ENCODE data around the gene SLAMF1.

SLAMF1 gene

DNA sequence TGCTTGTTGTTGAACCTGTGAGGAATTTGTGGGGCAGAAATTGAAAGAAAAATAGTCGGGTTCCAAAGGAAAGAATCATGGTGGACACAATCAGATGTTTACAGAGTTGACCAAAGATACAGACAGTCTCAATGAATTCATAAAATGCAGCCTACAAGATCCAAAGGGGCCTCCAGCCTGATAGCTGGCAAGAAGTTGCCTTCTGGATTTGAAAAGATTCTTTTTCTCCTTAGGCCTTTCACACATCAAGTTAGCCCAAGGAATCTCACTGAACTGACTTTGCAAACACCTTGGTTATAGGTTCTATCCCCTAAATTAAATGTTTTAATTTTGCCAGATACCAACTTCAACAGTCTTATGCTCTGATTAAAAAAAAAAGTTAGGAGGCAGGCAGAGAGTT, 21.5 kb downstream of the SLAMF1 start:
- no peak for DNase-seq (ENCODE audit: low spot score)

DNA sequence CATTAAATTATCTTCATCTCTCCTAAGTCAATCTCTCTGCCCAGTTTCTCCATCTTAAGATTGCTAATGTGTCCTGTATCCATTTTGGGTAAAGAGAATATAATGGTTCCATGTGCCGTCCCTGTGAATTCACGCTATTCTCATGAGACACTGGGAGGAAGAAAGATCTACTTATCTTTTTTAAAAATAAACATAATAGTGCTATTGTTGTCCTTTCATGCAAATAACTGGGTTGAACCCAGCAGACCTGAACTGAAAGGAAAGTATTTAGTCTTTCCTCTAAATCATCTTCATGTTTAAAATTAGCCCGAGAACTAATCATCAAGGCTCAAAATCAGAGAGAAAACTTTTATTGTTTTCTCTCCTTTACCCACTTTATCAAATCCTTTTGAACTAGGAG, 22.4 kb downstream of the SLAMF1 start:
- no peak for DNase-seq (ENCODE audit: low spot score)

DNA sequence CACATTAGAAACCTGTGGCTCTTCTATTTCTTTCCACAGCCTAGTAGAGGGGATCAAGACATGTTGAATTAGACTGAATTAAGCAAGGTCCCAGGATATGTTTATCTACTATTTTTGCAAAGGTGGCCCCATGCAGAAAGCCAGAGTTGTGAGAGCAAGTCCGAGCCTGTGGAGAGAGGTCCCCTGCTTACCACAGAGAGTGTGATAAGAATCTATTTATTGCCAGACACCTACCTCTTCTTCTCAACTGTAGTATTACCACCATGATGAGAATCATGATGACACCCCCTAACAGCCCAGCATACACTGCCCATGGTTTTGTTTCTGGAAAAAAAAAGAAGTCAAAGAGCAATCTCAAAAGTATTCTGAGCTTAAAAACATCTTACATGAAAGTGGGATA, 23.0 kb downstream of the SLAMF1 start:
- DNase-seq (ENCODE audit: low spot score): no peak

DNA sequence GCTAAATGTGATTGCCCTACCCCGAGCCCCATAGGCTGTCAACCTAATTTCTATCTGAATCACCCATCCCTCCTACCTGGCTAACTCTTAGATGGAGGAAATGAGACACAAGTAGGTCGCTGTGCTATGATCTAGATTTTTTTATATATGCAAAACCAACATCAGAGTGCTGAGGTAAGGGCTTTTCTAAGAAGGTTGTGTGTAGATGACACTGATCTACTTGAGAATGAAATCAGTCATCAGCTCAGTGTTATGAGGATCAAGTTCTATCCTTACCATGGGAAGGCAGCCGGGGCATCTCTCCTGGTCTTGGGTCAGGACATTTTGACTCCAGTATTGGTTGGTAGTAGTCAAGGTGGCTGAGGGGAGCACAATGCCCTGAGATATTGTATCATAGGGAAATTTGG, 23.6 kb downstream of the SLAMF1 start:
- no peak for DNase-seq (ENCODE audit: low spot score)

DNA sequence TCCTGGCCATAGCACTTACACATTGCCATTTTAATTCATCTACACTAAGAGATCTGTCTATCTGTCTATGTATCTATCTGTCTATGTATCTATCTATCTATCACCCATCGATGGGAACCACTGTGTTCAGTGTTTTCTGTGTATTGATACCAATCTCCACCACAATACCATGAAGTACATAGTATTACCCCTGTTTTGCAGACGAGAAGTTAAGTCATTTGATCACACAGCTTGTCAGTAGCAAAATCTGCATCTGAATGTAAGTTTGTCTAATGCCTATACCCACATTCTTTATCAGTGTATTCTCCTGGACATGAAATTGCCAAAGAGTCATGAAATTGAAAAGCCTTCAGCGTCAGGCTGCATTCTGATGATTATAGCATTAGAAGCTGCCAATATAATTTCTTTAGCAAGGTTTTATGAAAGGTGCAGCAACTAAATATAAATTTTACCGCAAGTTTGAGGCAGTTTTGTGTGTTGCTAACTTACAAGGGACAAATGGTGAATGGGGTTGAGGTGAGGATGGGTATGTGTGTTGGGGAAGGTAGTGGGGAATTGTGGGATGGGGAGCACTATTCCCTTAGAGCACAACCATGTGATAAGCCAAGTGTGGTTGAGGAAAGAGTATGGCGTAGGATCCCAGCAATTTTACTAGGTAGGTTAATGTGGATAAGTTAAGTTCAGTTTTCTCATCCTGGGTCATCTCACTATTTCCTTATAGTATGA, 24.2 kb downstream of the SLAMF1 start:
- DNase-seq (ENCODE audit: low spot score): no peak

DNA sequence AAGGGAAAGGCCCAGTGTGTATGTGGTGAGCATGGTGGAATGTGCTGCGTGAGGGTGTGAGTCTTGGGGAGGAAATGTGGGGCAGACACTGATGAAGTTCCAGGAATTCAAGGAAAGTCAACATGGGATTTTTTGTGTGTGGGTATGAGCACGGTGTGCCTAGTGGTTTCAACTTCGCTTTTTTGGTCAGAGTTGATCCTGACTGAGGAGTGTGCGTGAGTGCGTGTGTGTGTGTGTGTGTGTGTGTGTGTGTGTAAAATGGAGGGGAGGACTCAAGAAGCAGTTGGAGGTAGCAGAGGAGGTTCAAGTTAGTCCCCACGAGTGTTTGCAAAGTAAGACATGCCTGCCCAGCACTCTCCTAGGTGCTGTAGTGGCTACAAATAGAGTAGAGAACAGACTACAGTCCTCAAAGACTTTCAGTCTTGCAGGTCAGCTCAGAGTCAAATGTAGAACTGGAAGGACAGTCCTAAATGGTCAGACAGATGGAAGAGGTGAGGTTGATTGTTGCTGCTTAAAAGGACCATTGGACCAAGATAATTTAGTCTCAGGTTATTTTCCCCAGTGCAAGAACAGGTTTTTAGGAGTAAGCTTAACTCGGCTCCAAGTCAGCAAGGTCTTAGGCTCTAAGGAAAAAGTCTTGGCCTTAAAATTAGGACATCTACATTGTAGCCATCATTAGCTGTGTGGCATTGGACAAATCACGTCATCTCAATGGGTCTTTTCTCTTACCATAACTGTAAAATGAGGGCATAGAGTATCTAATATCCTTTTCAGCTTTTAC, 25.0 kb downstream of the SLAMF1 start:
- DNase-seq (ENCODE audit: low spot score): no peak

DNA sequence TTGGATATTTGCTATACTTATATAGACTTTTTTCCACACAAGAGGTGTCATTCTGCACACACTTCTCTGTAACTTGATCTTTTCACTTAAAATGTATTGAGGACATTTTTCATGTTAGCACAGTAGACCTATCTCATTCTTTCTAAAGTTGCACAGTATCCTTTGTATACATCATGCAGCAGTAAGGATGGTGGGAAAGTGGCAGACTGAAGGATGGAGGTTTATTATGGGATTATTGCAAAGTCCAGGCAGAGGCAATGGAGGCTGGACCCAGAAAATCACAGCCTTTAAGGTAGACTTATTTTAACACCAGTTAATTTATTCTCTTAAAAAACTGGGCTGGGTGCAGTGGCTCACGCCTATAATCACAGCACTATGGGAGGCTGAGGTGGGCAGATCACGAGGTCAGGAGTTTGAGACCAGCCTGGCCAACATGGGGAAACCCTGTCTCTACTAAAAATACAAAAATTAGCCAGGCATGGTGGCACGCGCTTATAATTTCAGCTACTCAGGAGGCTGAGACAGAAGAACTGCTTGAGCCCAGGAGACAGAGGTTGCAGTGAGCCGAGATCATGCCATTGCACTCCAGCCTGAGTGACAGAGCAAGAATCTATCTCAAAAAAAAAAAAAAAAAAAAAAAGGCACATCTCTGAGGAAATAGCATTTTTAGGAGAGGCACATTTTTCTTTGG, 25.8 kb downstream of the SLAMF1 start:
- no peak for DNase-seq (ENCODE audit: low spot score)

DNA sequence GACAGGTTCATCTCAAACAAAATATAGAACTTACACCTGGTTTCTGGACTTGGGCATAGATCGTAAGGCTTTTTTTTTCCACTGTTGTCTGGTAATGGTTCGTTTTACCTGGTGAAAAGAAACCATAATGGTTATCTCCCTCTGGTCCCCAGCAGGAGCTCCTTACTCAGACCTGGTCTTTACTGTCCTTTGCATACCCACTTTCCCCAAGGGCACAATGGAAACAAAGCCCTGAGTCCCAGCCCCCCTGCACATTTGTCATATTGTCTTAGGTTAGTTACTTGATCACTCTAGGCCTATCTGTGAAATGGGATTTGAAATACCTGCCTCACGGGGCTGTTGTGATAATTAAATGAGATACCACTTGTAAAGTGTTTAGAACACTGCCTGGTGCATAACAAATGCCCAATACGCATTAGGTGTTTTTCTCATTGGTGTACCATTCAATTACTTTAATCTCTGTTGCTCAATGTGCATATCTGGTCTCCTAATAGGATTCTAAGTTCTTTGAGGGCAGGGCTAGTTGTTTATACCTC, 27.0 kb downstream of the SLAMF1 start:
- no peak for DNase-seq (ENCODE audit: low spot score)

DNA sequence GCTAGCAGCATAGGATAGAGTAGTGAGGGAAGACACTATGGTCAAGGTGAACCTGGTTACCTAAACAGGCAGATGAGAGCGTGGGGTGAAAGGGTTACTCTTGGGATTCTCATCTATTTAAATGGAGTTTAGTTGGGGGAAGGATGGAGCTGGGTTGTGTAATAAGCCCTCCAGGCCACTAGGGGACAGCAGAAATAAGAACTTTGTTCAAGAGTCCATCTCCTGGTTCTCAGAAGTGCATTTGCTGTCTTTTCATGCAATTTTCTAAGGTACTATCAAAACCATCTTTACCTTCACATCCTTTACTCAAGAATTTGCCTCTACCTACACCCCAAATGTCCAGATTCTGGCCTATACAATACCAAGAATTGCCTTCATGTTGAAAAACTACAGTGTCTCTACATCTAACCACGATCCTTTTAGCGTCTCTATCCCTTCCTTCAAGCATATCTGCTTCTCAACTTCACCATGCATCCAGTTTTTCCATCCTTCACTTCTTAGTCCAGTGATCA, 28.0 kb downstream of the SLAMF1 start:
- DNase-seq (ENCODE audit: low spot score): no peak

DNA sequence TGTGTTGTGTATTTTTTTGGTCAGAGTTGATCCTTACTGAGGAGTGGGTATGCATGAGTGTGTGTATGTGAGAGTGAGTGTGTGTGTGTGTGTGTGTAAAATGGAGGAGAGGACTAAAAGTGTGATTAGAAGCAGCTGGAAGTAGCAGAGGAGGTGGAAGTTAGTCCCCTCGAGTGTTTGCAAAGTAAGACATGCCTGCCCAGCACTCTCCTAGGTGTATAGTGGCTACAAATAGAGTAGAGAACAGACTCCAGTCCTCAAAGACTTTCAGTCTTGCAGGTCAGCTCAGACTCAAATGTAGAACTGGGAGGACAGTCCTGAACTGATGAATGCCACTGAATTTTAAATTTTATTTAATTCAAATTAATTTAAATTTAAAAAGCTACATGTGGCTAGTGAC, 28.5 kb downstream of the SLAMF1 start:
- DNase-seq (ENCODE audit: low spot score): no peak

DNA sequence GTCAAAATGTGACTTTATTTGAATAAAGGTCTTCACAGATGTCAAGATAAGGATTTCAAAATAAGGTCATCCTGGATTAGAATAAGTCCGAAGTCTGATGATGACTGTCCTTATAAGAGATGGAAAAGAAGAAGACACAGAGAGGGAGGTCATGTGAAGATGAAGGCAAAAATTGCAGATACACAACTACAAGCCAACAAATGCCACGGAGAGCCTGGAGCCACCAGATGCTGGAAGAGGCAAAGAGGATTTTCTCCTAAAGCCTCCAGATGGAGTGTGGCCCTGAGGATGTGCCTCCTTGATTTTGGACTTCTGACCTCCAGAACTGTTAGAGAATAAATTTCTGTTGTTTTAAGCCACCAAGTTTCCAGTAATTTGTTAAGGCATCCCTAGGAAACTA, 31.2 kb downstream of the SLAMF1 start:
- DNase-seq (ENCODE audit: low spot score): no peak

DNA sequence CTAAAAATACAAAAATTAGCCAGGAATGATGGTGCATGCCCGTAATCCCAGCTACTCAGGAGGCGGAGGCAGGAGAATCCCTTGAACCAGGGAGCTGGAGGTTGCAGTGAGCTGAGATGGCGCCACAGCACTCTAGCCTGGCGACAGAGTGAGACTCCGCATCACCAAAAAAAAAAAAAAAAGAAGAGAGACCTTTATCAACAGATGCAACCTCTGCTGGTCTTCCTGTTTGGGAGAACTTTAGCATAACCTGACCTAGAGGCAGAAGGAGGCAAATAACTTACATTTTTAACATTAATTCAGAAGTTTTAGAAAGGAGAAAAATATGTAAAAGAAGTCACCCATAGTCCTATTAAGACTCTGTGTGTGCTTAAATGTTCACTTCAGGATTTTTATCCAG, 32.4 kb downstream of the SLAMF1 start:
- no peak for DNase-seq (ENCODE audit: low spot score)

DNA sequence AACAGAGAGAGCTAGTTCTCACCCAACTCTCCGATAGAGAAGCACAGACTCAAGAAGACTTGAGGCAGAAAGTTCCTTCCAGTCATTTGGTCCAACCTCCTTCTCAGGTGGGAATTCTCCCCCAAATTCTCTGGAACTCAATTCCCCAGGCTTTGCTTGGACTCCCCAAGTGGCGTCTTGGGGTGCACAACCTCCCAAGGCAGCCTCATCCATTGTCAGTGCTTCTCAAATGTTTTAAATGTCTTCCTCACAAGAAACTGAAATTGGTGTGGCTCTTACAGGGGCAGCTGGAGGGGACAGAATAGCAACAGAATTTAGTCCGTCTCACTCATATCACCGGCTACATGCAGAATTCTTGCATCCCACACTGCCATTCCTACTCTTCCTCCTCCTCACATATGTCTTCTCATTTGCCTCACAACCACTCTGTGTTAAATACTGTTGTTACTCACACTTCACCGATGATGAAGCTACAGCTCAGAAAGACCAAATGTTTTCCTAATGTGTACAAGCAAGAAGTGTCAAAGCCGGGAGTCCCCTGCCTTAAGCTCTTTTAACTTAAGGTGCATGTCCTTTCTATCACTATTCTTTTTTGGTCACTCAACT, 34.1 kb downstream of the SLAMF1 start:
- DNase-seq (ENCODE audit: low spot score): no peak

DNA sequence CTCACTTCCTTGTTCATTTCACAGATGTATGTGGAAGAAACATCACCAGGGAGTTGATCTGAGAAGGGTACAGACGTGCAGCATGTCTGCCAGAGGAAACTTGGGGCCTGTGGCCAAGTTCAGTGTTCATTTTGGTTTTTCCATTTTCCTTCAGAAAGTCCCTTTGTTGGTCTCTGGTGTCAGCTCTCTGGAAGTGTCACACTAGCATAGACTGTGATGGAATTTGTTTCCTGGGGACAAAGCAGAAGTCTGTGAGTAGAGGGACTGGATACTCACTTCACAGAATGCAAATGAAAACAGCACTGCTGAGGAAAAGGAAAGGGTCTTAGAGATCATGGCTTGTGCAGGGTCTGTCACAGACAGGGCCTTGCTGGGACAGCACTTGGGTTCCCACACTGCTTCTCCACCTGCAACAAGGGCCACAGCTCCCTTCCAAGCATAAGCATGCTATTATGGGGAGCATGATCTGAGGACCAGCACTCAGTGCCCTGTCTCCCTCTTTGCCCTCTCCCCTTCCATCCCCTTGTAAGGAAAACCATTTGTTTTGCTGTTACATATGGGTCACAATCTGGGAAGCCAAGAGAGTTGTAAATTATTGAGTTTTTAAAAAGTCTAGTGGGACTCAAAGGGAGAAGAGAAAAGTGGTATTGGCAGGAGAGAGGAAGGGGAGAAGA, 36.1 kb downstream of the SLAMF1 start:
- no peak for DNase-seq (ENCODE audit: low spot score)

DNA sequence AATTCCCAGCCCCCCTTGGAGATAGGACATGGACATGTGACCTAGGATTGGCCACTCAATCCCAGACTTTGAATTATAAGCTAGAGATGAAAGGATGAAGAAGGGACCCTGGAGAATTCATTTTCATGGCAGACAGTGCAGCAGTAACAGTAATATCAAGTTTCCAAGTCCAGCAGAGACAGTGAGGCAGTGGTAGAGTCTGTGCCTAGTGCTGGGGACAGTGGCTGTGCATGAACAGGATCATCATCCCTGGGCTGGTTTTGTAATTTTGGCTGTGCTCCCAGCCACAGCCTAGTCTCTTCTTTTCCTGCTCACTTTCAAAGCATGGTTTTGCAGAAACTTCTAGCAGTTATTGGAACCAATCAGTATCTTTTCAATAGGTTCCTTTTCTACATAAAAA, 37.9 kb downstream of the SLAMF1 start:
- no peak for DNase-seq (ENCODE audit: low spot score)

DNA sequence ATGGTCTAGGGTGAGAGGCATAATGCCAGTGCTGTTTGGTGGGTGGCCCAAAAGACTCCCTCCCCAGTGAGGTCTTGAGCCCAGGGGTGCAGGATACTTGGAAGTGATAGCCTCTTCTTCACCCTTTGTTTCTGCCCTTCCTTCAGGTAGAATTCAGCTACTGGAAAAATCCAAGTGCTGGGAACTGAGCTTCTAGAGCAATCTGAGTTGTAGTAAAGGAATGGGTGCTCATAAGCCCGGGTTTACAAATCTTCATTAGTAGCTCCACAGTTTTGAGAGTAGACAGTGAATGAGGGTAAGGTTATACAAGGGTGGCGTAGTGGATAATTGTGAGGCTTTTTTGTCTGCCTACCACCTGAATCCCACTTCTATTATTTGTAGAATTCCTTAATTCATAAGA, 38.3 kb downstream of the SLAMF1 start:
- no peak for DNase-seq (ENCODE audit: low spot score)

DNA sequence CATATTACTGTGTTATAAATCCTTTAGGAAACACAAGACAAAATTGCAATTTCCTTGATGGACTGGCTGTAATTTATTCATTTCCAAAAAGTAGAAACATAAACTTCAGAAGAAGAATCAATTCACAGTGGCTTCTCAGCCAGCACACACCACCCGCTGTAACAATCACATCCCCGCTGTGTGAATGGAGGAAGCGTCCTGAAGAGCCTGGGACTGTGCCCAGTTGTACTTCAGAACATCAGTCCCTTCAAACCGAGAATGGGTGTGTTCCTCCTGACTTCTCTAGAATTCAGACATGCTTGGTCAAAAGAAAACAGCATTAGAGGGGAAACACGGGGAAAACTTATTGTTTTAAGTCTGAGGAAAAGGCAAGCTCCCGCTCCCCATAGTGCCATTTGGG, 38.8 kb downstream of the SLAMF1 start:
- DNase-seq (ENCODE audit: low spot score): no peak

DNA sequence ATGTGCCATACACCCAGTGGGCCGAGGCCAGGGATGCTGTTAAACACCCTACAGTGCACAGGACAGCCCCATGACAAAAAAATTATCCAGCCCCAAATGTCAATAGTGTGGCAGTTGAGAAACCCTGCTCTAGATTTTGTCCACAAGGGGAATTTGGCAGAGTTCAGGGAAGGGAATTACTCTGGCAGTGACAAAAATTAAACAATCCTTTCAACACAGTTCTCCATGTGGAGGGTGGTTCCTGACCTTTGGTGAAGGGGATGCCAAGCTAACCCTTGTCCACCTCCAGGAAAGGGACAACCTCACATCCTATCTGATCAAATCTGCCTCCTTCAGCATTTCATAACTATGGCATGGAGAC, 39.2 kb downstream of the SLAMF1 start:
- no peak for DNase-seq (ENCODE audit: low spot score)

DNA sequence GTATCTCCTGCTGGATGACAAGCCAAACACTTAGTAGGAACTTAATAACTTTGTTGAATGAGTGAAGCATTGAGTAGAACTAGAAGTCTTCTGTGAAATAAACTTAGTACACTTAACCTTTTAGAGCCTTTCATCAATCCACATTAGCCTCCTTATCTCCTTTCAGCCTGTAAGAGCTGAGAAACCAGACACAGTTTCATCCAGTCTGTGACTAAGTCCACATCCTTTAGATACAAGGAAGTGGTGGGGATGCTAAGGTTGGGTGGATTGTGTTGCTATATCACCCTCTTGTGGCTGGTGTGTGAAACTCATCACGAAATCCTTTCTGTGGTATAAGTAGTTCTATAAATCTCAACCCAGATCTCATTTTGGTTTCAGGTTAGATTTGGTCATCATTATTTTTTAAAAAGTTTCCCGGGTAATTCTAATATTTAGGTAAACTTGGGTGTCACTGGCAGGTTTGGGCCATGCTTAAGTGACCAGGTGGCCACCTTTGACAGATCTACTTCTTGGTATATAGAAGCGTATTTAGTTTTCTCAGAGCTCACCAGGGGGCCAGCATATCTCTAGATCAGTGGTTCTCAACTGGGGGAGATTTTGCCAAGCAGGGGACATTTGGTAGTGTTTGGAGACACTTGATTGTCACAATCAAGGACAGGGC, 39.7 kb downstream of the SLAMF1 start:
- DNase-seq (ENCODE audit: low spot score): peak; percentile 74

DNA sequence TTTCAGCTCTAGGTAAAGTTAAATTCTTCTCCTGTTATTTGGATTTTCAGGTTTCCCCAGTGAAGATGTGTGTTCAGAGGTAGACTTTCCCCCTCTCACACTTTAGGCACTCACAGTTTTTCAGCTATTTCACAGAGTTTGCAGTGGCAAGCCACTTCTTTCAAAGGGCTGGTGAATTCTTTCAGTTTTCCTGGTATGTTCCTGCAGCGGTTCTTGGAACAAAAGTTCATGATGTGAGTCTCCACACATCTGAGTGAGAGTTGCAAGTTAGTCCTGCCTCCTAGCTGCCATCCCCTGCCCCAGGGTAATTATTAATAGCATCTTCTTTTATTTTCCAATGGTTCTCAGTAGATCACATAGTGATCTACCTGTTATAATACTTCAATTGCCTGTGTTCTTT, 40.2 kb downstream of the SLAMF1 start:
- no peak for DNase-seq (ENCODE audit: low spot score)

DNA sequence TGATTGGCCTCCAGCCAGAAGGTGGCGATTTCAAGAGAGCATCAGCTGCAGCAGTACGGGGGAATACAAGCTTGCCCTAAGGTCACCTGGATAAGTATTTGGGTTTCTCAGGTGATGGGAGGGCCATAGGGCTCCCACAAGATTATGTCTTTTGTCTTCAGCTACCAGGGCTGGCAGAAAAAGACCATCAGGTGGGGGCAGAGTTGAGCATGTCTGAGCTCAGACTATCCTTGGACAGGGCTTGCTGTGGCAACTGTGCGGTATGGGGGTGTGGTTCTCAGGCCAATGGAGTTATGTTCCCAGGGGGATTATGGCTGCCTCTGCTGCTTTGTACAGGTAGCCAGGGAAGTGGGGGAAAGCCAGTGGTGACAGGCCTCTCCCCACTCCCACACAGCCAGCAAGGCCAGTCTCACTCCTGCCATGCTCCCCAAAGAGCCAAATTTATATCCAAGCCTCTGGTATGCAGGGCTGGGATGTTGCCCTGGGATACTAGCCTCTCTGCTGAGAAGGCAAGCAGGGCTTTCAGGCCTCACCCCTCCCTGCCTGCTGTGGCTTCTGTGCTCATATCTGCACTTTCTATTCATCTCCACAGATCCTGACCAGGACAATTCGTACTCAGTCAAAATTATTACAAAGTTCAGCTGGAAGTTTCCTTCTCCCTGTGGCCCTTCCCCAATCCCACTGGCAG, 40.9 kb downstream of the SLAMF1 start:
- DNase-seq (ENCODE audit: low spot score): no peak

Data from AG08395 (cell line).